PC-9 (cell line): Measurements from ENCODE around the gene DNASE1L3. TPM values are rescaled to one million over a fixed set of nuclear protein-coding genes. Genes with fewer than 3 reads are reported as not detected.

Source experiments
- BruUV-seq: library from RNA; stranded (reverse); fragments of 400-500 nt; replicated peaks from 2 replicates; lab custom pipeline; 2021; lab: Mats Ljungman, UMichigan
- CTCF ChIA-PET: fragments of 300-600 bp; sonication (Branson Sonifier 250); formaldehyde crosslinking; loops from one replicate; lab custom pipeline; 2022; ENCODE audit warnings: antibody characterized with exemption; lab: Charles Lee
- POLR2A ChIA-PET: fragments of 300-600 bp; sonication (Branson Sonifier 250); formaldehyde crosslinking; loops from one replicate; lab custom pipeline; 2022; ENCODE audit warnings: antibody characterized with exemption; ENCODE audit not compliant: unreplicated experiment; lab: Charles Lee
- DNase-seq, 2 experiments: peaks; one replicate each; pipeline versions ENCODE4 v3.0.0 to v3.0.0-alpha.2; 2015 to 2022; ENCODE audit warnings: mixed read lengths in 1 of 2
- H2AFZ ChIP-seq: fragments of 200-600 bp; sonication (generic); 2 replicates; pipeline ENCODE4 v1.8.1; 2017; ENCODE audit warnings: antibody characterized with exemption
- H3F3A ChIP-seq: fragments of 200-600 bp; sonication (generic); 2 replicates; pipeline ENCODE4 v1.8.1; 2017; ENCODE audit warnings: antibody characterized with exemption, mild to moderate bottlenecking, low read depth; ENCODE audit not compliant: insufficient read depth
- H3K27ac ChIP-seq: fragments of 200-600 bp; sonication (generic); 2 replicates; pipeline ENCODE4 v1.6.1; 2016; ENCODE audit warnings: mixed run types
- H3K27me3 ChIP-seq: fragments of 200-600 bp; sonication (generic); 2 replicates; pipeline ENCODE4 v1.6.1; 2016; ENCODE audit warnings: low read depth, mixed run types; ENCODE audit not compliant: insufficient read depth
- H3K36me3 ChIP-seq: fragments of 200-600 bp; sonication (generic); 2 replicates; pipeline ENCODE4 v1.6.1; 2016; ENCODE audit warnings: low read depth, mixed run types
- H3K4me1 ChIP-seq: fragments of 200-600 bp; sonication (generic); replicated peaks from 2 replicates; pipeline ENCODE4 v1.6.1; 2016; ENCODE audit warnings: mixed run types; ENCODE audit not compliant: insufficient read depth
- H3K4me2 ChIP-seq: fragments of 200-600 bp; sonication (generic); 2 replicates; pipeline ENCODE4 v1.6.1; 2017; ENCODE audit warnings: mixed run types
- H3K4me3 ChIP-seq: fragments of 200-600 bp; sonication (generic); 2 replicates; pipeline ENCODE4 v1.6.1; 2016; ENCODE audit warnings: mixed run types
- H3K79me2 ChIP-seq: fragments of 200-600 bp; sonication (generic); 2 replicates; pipeline ENCODE4 v1.6.1; 2017; ENCODE audit warnings: low read depth, mixed run types
- H3K9me2 ChIP-seq: fragments of 200-600 bp; sonication (generic); 2 replicates; pipeline ENCODE4 v1.8.1; 2017; ENCODE audit warnings: mild to moderate bottlenecking; ENCODE audit not compliant: insufficient read depth
- H3K9me3 ChIP-seq: fragments of 200-600 bp; sonication (generic); 2 replicates; pipeline ENCODE4 v1.8.1; 2016; ENCODE audit warnings: low read depth; ENCODE audit not compliant: insufficient read depth
- H4K20me1 ChIP-seq: fragments of 200-600 bp; sonication (generic); 2 replicates; pipeline ENCODE4 v1.8.1; 2017; ENCODE audit not compliant: insufficient read depth
- EZH2 ChIP-seq: fragments of 200-600 bp; sonication (generic); IDR thresholded peaks from 2 replicates; pipeline ENCODE4 v1.8.0; 2017; ENCODE audit warnings: antibody characterized with exemption, low read depth
- intact Hi-C: fragments of 100-400 bp; cut with micrococcal nuclease; formaldehyde crosslinking; loops from one replicate; pipeline ENCODE4 v1.10.0; 2022; ENCODE audit not compliant: unreplicated experiment
- total RNA-seq: library from RNA; stranded (reverse); gene quantifications from 2 replicates; pipeline ENCODE4 v1.2.3, GENCODE V29; 2021
- TF ChIP-seq, protein P1 (sequence below): fragments of 200-600 bp; sonication (generic); conservative IDR thresholded peaks from 2 replicates; pipeline ENCODE4 v1.6.1; 2017; ENCODE audit warnings: mixed run types, antibody characterized with exemption, mild to moderate bottlenecking, moderate library complexity

The DNASE1L3 gene
- total RNA-seq, 1 experiment from 2014 or later: not detected

- ChIA-PET POLR2A (no interaction called here), CTCF (interaction anchor here (0.6 kb wide), 1 partner anchor 43 kb away, joined by 5 read pairs; no protein-coding TSS in a partner anchor)
- H3K9me2 ChIP-seq: no peaks in the 10 kb centered on the region
- no peak for DNase-seq
- no peaks in the 10 kb centered on the region for H3K9me3 ChIP-seq
- peaks cover 4% of the 10 kb centered on the region for H3K4me1 ChIP-seq
- no peak overlapping the region for H3K27ac ChIP-seq
- no peaks in the 10 kb centered on the region for H3K27me3 ChIP-seq
- no peak overlapping the region for H2AFZ ChIP-seq
- H4K20me1 ChIP-seq: no peaks in the 10 kb centered on the region
- no peak overlapping the region for H3K4me2 ChIP-seq
- no peaks in the 10 kb centered on the region for H3K36me3 ChIP-seq
- BruUV-seq: no TSS peak
- H3K79me2 ChIP-seq: no peaks in the 10 kb centered on the region
- intact Hi-C loops: no loop called here
- no peak for TF ChIP-seq EZH2
- TF ChIP-seq, protein P1, sequence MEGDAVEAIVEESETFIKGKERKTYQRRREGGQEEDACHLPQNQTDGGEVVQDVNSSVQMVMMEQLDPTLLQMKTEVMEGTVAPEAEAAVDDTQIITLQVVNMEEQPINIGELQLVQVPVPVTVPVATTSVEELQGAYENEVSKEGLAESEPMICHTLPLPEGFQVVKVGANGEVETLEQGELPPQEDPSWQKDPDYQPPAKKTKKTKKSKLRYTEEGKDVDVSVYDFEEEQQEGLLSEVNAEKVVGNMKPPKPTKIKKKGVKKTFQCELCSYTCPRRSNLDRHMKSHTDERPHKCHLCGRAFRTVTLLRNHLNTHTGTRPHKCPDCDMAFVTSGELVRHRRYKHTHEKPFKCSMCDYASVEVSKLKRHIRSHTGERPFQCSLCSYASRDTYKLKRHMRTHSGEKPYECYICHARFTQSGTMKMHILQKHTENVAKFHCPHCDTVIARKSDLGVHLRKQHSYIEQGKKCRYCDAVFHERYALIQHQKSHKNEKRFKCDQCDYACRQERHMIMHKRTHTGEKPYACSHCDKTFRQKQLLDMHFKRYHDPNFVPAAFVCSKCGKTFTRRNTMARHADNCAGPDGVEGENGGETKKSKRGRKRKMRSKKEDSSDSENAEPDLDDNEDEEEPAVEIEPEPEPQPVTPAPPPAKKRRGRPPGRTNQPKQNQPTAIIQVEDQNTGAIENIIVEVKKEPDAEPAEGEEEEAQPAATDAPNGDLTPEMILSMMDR: no peak
- H3K4me3 ChIP-seq: no peak overlapping the region
- peaks cover 6% of the 10 kb centered on the region; the same call in 1 of the 2 replicates for H3F3A ChIP-seq
Observed at GRCh38 chr3:58200846-58201355, 9.9 kb downstream of the DNASE1L3 start.

GRCh38 chr3:58200121-58200709 is 10.6 kb downstream of the DNASE1L3 start:
- Histone ChIP-seq H3K4me3 (no peak overlapping the region), H3K27ac (no peak overlapping the region), H3K27me3 (no peaks in the 10 kb centered on the region), H2AFZ (no peak overlapping the region), H3K4me1 (no peaks in the 10 kb centered on the region), H3K79me2 (no peaks in the 10 kb centered on the region), H3K36me3 (no peaks in the 10 kb centered on the region), H3K9me2 (no peaks in the 10 kb centered on the region), H4K20me1 (no peaks in the 10 kb centered on the region), H3F3A (0 out of 2 replicates have a peak, but pooled peaks cover 4% of the 10 kb centered on the region), H3K9me3 (no peaks in the 10 kb centered on the region), H3K4me2 (no peak overlapping the region)
- ChIA-PET POLR2A (no interaction called here), CTCF (no interaction called here)
- no peak for DNase-seq
- TF ChIP-seq EZH2: no peak
- TF ChIP-seq, protein P1: no peak
- BruUV-seq: no TSS peak
- intact Hi-C loops: no loop called here

DNA sequence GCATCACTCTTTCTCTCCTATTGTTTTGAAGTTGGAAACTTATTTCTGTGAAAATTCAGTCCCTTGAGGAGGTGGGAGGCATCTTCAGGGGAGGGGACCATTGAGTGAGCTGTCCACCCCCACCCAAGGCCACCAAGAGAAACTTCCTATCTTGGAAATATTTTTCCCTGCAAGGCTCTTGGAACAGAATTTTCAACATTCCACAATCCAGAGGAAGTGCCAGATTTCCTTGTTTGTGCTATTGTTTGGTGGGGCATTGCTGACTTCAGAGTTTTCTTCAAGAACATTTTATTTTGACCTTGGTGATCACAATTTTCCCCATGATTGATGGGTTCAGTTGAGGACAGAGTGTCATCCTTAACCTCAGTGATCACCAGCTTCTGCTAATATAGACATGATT is 12.0 kb downstream of the DNASE1L3 start:
- Histone ChIP-seq H3K9me2 (no peaks in the 10 kb centered on the region), H3K27me3 (no peaks in the 10 kb centered on the region), H4K20me1 (no peaks in the 10 kb centered on the region), H3F3A (no peaks in the 10 kb centered on the region), H3K27ac (no peak overlapping the region), H2AFZ (no peak overlapping the region), H3K79me2 (no peaks in the 10 kb centered on the region), H3K4me1 (no peaks in the 10 kb centered on the region), H3K9me3 (no peaks in the 10 kb centered on the region), H3K4me2 (no peak overlapping the region), H3K36me3 (no peaks in the 10 kb centered on the region), H3K4me3 (no peak overlapping the region)
- TF ChIP-seq, protein P1: no peak
- TF ChIP-seq EZH2: no peak
- ChIA-PET CTCF (no interaction called here), POLR2A (interaction anchor here (0.5 kb wide), 1 partner anchor 228 kb away, joined by 4 read pairs; no protein-coding TSS in a partner anchor)
- BruUV-seq: no TSS peak
- intact Hi-C loops: no loop called here
- DNase-seq: no peak
